Measurements from ENCODE around the gene DNAJC18. TPM values are rescaled to one million over a fixed set of nuclear protein-coding genes. Genes with fewer than 3 reads are reported as not detected.
A peak's percentile ranks its signal among the peaks of the same experiment; 100 is the strongest.
"Not testable (repeated sequence)": the region's sequence is repeated elsewhere in the genome, so short reads cannot be mapped to it uniquely, and the experiment has no call there.

DNAJC18 gene
- total RNA-seq: 20.3 TPM
- long read RNA-seq, full-length matches to known transcripts: 11 of 20 reads
- long read RNA-seq, partial matches to known transcripts: 1 of 20 reads
- long read RNA-seq, other reads (novel, unspliced or antisense): 8 of 20 reads

DNA sequence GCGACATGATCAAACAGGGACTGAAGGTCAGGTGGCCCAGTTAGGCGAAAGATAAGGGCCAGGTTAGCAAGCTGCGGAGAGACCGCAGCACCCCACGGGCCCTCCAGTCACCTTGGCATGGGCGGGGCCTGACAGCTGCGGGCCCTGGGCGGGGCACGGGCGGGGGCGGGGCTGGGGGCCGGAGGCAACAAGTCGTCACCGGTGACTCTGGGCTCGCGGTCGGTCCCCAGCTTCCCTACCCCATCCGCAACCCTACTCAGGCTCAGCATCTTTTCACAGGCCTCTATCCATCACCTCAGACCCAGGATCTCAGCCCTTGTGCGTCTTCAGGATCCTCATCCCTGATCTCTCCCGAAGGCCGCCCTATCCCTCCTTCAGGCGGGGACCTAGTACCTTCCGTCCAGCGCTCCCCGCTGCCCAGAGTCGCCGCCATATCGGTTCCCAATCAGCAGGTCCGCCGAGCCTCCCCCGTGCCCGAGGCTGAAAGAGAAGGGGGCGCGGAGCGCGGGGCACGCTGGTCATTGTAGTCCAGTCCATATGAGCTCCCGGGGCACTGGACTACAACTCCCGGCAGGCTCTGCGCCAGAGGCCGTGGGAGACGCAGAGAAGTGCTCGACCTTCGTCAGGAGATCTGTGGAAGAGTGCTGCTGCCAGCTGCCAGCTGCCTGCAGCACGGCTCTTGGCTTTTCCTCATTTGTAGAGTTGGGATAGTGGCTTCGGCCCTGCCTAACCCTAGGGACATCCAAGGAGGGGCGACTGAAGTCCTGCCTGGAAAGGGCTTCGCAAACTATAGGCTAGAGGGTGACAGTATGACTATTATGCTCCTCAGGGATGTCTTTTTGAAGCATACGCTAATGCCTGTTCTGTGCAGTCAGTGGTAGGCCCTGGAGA, at the start of gene DNAJC18:
Gene DNAJC18 (minus strand): TSS at position 513 of the 891 bp plus-strand sequence. CDS start 80 bp downstream, at position 433.
- intact Hi-C loops (cut with DNase I): loop anchor here (5.0 kb wide), 1 partner anchor 78 kb away; no protein-coding TSS in a partner anchor

DNA sequence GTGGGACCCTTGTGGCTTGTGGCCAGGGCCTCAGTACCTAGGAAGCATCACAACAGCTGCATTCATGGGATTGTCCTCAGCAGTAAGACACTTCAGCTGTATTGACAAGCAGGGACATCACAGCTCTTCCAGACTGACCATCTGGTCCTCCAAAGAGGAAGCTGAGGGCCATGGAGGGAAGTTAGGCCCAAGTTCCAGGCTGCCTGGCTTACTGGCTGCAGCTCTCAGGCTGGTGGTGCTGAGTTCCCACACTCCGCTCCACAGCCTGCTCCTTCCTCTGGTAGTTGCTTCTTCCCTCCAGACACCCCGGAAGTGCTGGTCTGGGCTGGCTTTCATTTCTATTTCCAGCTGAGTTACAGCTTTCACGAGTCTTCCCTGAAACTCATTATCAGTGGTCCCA, 48.9 kb upstream of the DNAJC18 start:
- no peak for DNase-seq (ENCODE audit: low spot score)
- intact Hi-C loops (cut with DNase I): no loop called here

More for the DNA sequence above, at the start of gene DNAJC18:
- DNase-seq (ENCODE audit: low spot score): peak; percentile 97

DNA sequence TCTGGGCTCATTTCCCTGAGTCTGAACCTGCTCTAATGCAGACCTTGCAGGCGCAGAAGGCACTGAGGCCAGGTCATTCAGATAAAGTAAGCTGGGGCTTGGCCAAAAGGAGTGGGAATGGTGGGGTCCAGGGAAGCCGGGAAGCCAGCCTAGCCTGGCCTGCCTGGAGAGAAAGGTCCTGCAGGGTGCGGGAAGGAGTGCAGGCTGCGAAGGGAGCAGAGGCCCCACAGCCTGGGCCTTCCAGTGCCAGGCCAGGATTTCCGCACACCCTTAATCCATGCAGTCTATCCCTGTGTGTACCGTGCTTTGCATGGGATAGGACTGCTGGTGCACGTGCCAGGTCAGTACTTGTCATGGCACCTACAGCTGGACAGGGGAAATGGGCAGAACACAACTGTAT, 46.9 kb upstream of the DNAJC18 start:
- intact Hi-C loops (cut with DNase I): no loop called here
- DNase-seq (ENCODE audit: low spot score): no peak

DNA sequence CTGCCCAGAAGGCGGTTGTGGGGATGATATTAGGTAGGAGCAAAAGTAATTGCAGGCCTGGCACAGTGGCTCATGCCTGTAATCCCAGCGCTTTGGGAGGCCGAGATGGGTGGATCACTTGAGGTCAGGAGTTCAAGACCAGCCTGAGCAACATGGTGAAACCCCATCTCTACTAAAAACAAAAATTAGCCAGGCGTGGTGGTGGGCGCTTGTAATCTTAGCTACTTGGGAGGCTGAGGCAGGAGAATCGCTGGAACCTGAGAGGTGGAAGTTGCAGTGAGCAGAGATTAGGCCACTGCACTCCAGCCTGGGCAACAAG, 43.5 kb upstream of the DNAJC18 start:
- intact Hi-C loops (cut with DNase I): loop anchor here (2.0 to 5.0 kb wide), 2 partner anchors 36 to 41 kb away; no protein-coding TSS in a partner anchor
- DNase-seq (ENCODE audit: low spot score): not testable (repeated sequence)

DNA sequence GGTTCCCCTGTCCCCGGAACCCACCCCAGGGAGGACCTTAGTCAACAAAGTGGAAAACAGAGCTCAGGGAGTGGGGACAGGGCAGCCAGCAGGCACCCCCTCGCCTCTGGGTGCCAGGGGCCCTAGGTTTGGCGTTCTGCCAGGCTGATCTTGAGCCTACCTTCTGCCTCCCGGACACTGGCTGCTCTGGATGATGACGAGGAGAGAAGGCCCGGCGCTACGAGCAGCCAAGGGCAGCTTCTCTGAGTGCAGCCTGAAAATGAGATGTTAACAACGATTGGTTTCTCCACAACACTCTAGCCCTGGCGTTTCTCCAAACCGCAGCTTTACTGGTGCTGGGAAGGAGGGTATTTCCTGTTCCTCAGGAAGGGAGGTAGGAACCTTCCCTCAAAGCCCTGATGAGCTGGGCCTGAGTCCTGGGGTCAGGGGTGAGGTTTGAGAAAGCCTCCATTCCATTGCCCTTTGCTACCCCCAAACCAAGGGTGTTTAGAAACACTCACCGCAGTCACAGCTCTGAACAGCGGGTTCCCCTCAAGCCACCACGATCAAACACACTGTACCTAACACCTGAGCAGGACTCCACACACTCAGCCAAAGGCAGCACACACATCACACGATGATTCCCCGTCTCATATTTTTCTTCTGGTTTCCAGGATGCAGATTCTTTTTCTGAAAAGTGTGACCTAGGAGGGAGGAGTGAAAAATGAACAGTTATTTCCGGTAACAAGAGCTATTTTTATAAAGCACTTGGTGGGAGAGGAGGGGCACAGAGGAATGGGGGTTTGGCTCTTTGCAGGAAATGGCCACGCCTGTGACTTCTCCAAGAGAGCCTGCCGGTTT, 42.9 kb upstream of the DNAJC18 start, which contains the start of gene STING1:
Gene STING1 (minus strand): TSS at position 709 of the 840 bp plus-strand sequence. CDS start 1,054 bp downstream, outside the sequence.
- intact Hi-C loops (cut with DNase I): loop anchor here (2.0 to 5.0 kb wide), 2 partner anchors 37 to 40 kb away; no protein-coding TSS in a partner anchor
- DNase-seq (ENCODE audit: low spot score): peak; percentile 88

DNA sequence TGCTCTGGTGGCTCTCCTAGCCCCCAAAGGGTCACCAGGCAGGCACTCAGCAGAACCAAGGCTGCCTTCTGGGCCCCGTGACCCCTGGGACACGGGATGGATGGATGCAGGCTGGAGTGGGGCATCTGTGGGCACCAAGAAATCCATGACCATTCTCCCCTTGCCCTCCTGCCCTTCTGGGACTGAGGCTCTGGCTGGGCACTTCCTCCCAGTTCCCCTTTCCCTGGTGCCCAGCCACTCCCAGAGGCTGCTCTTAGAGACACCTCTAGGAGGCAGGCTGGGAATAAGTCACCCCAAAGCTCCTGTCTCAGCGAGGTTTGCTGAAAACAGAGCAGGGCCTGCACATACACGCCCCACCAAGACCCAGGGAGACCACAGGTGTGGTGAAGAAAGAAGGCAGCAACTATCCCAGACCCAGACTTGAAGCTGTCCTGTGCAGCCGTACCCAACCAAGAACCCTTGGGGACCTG, 42.3 kb upstream of the DNAJC18 start:
- DNase-seq (ENCODE audit: low spot score): no peak
- intact Hi-C loops (cut with DNase I): loop anchor here (2.0 to 5.0 kb wide), 2 partner anchors 37 to 39 kb away; no protein-coding TSS in a partner anchor

DNA sequence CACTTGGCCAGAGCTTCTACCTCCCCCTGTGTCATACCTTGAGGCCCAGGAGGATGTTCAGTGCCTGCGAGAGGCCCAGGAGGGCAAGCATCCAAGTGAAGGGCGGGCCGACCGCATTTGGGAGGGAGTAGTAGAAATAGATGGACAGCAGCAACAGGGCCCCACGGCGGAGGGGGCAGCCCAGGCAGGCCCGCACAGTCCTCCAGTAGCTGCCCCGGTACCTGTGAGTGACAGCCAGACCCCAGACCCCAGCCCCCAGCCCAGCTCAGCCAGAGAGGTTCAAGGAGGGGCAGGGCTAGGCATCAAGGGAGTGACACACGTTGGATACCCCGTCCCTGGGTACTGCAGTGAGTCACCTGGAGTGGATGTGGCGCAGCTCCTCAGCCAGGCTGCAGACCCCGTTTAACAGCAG, 41.8 kb upstream of the DNAJC18 start:
- peak; percentile 87 for DNase-seq (ENCODE audit: low spot score)
- intact Hi-C loops (cut with DNase I): loop anchor here (5.0 kb wide), 1 partner anchor 39 kb away; no protein-coding TSS in a partner anchor

DNA sequence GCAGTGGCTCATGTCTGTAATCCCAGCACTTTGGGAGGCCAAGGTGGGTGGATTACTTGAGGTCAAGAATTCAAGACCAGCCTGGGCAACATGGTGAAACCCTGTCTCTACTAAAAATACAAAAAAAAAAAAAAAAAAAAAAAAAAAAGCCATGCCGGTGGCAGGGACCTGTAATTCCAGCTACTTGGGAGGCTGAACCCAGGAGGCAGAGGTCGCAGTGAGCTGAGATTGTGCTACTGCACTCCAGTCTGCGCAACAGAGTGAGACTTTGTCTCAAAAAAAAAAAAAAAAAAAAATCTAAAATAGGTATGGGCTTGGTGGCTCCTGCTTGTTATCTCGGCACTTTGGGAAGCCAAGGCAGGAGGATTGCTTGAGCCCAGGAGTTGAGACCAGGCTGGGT, 40.4 kb upstream of the DNAJC18 start:
- intact Hi-C loops (cut with DNase I): loop anchor here (5.0 kb wide), 1 partner anchor 37 kb away; no protein-coding TSS in a partner anchor
- DNase-seq (ENCODE audit: low spot score): not testable (repeated sequence)

DNA sequence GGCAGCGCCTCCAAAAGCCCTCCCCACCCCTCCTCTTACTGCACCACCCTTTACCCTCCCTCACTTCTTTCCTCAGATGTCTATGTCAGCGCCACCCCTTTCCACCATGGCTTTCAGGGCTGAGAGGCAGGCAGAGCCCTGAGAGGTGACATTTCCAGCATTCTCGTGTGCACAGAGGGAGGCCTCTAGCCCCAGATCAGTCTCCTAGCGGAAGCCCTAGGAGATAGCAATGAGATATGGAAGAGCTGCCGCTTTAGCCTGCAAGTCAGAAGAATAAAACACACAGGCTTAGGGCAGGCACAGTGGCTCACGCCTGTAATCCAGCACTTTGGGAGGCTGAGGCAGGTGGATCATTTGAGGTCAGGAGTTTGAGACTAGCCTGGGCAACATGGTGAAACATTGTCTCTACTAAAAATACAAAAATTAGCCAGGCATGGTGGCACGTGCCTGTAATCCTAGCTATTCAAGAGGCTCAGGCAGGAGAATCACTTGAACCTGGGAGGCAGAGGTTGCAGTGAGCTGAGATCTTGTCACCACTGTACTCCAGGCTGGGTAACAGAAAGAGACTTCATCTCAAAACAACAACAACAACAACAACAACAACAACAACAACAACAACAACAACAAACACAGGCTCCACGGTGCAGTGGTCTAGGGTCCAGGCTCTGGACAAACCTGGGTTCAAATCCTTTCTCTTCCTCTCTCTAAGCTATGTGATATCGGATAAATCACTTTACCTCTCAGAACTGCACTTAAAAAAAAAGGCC, 39.5 kb upstream of the DNAJC18 start:
- DNase-seq (ENCODE audit: low spot score); intact Hi-C loops (cut with DNase I): not testable (repeated sequence)

DNA sequence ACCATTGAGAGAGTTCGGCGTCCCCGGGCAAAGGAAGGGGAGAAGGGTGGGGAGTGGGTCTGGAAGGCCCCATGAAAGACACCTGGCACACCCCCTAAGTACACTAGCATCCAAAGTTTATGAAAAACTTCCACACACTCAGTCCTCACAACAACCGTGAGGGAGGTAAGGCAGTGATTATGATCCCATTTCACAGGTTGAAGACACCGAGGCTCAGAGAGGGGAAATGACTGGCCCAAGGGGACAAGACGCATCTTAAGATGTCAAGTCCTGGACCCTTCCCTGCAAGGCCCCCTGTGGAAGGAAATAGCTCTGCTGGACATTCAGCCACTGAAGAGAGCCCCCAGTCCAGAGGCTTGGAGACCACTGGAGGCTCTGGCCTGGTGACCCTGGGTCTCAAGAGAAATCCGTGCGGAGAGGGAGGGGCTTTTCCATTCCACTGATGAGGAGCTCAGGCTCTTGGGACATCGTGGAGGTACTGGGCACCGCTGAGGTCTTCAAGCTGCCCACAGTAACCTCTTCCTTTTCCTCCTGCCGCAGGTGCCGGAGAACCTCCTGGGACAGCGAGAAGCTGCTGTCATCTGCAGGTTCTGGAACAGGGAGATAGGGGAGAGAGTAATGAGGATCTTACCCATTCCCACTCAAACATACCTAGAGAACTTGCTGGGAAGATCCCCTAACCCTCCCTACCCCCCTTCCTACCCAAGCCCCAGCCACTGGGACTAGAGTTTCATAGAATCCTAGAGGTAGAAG, 36.7 kb upstream of the DNAJC18 start:
- no peak for DNase-seq (ENCODE audit: low spot score)
- intact Hi-C loops (cut with DNase I): no loop called here

DNA sequence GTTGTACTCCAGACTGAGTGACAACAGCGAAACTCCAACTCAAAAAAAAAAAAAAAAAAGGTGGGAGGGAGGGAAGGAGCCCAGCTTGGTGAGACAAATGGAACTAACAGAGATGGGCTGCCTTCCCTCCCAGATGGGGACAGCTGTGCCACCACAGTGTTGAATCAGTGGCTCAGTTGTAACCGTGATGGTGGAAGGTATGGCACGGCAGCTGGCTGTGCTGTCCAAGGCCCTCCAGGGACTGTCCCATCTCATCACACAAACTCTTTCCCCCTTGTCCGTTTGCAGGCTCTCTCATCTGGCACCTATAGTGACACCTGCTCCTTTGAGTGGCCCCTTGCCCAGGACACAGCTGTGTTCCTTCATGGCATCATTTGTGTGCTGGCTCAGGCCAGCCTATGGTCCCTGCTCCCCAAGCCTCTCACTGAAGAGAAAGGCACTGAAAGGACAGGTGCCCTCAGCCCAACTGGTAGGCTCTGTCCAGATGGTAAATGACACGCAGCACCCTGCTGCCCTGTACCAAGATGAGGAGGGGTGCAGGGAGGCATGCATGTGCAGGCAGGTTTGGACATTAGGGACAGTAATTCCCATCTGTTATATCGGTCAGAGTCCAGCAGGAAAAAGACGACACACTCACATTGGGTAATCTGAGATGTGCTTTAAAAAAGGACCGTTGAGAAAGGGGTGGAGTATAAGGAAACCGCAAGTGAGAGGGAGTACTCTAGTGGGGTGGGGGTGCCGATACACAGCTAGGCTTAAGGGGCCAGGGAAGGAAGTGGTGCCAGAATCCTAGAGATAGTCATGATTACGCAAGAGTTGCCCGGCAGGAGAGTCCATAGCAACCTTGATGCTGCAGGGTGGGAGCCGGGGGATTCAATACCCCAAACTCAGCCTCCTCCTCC, 35.8 kb upstream of the DNAJC18 start:
- DNase-seq (ENCODE audit: low spot score): no peak
- intact Hi-C loops (cut with DNase I): no loop called here

DNA sequence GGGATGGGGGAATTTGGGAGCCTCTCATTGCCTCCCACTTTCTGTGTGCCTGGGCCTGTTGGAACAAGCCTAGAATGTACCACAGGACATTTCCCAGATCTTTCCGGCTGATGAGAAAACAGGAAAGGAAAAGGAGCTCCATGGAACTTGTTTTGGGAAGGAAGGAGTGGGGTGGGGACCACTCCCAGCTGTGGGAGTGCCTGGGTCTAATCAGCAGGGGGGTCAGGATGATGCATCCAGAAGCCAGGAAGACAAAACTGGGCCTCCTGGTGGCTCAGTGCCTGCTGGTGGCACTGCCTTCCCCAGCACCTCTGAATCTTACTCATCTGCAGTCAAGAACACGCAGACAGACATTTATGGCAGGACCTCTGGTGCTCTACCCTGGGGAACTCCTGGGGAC, 34.2 kb upstream of the DNAJC18 start:
- intact Hi-C loops (cut with DNase I): no loop called here
- DNase-seq (ENCODE audit: low spot score): no peak

DNA sequence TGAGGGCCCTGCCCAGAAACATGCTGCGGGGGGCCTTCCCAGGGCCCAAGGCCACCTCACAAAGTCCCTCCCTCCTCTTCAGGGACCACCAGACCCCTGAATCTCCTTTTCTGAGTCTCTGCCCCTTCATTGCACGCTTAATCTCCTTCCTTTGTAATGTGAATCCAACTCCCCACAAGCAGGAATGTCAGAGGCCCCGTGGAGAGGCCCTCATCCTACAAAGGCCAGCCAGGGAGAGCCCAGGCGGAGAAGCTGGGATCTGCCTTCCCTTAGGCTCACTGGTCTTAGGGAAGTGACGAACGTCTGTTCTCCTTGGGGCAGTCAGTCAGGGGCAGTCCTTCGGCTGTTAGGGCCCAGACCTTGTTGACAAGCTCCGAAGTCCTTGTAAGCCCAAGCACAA, 33.8 kb upstream of the DNAJC18 start:
- DNase-seq (ENCODE audit: low spot score): no peak
- intact Hi-C loops (cut with DNase I): no loop called here

DNA sequence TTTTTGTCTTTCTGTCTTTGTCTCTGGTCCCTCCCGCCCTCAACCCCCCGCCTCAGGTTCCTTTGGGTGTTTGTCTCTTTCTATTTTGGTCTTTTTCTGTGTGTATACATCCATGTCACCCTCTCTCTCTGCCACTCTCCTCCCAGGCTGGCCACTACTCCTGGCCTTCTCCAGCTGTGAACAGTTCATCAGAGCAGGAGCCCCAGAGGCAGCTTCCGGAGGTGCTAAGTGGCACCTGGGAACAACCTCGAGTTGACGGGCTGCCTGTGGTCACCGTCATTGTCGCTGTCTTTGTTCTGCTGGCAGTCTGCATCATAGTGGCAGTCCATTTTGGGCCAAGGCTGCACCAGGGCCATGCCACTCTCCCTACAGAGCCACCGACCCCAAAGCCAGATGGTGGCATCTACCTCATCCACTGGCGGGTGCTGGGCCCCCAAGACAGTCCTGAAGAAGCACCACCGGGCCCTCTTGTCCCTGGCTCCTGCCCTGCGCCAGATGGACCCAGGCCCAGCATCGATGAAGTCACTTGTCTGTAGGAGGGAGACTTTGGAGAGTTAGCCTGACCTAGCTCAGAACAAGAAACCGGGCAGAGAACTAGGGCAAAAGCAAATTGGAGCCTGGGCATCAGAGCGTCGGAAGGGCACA, 33.2 kb upstream of the DNAJC18 start:
- intact Hi-C loops (cut with DNase I): no loop called here
- no peak for DNase-seq (ENCODE audit: low spot score)

DNA sequence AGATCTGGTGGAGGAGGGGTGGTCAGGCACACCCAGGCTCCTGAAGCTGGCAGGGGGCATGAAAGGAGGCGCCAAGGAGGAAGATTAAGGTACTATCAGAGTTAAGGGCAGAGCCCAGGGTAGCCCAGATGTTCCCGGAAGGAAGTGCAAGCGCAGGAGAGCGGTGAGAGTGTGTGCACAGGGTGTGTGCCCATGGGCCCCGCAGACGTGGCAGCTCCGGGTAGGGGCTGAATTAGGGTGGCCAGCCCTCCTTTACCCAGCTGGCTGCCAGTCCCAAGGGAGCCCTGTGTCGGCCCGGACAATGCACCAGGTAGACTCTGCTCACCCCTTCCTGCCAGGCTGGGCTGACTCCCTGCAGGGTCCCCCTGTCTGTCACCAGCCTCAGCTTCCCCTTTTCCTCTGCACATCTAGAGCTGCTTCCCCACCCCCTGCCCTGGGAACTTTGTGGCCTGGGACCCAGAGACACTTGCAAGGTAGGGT, 31.5 kb upstream of the DNAJC18 start, which contains the start of gene SMIM33:
Gene SMIM33 (plus strand): TSS at position 184 of the 480 bp plus-strand sequence. CDS start 118 bp downstream, at position 302.
- intact Hi-C loops (cut with DNase I): no loop called here
- no peak for DNase-seq (ENCODE audit: low spot score)

DNA sequence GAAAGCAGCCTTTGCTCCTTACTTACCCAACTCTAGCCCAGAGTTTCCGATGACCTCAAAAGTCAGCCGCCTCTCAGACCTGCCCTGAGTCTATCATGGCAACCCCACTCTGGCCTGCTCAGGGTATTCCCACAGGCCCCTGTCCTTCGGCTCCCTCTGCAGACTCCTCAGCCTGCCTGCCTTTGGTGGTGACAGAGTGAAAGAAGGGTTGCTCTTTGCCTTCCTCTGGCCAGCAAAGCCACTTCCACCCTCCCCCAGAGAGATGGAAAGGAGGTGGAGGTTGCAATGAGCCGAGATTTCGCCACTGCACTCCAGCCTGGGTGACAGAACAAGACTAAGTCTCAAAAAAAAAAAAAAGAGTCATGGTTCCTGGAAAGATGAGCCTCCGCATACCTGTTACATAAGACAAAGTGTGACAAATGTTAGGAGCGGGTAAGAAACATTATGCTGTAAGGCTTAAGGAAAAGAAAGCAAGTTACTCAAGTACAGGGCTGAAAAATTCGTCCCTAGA, 29.2 kb upstream of the DNAJC18 start:
- DNase-seq (ENCODE audit: low spot score): no peak

More for the DNA sequence above, 29.2 kb upstream of the DNAJC18 start:
- intact Hi-C loops (cut with DNase I): no loop called here
